Lung (tissue), 12 donors: ENCODE results near the gene ZNF550. TPM values are rescaled to one million over a fixed set of nuclear protein-coding genes. Genes with fewer than 3 reads are reported as not detected.

Experiments
- ATAC-seq: fragments of 200-7000 bp; cut with Tn5 transposase; one replicate; pipeline ENCODE4 v1.9.1; 2020; ENCODE audit warnings: moderate number of reproducible peaks; ENCODE audit not compliant: insufficient read depth, low FRiP score
- DNase-seq, 3 donors: peaks; one replicate each; pipeline ENCODE4 v3.0.0-alpha.2; 2013 to 2017
- H3K27ac ChIP-seq, 2 donors: one replicate each; pipeline ENCODE4 v1.5.1; 2013; ENCODE audit warnings: mild to moderate bottlenecking in 2 of 2, moderate library complexity in 2 of 2, control low read depth in 1 of 2, inconsistent platforms in 1 of 2, low read depth in 1 of 2, low read length in 1 of 2
- H3K27me3 ChIP-seq, 3 donors: one replicate each; pipeline ENCODE4 v1.5.1; 2013; ENCODE audit warnings: low read length in 2 of 3; ENCODE audit not compliant: control insufficient read depth in 3 of 3, insufficient read depth in 3 of 3
- H3K36me3 ChIP-seq, 4 donors: one replicate each; pipeline ENCODE4 v1.5.1; 2013; ENCODE audit warnings: low read length in 4 of 4, mild to moderate bottlenecking in 1 of 4, moderate library complexity in 1 of 4; ENCODE audit not compliant: control insufficient read depth in 4 of 4, insufficient read depth in 4 of 4
- H3K4me1 ChIP-seq, 5 donors: one replicate each; pipeline ENCODE4 v1.5.1; 2013; ENCODE audit warnings: low read length in 5 of 5, mild to moderate bottlenecking in 2 of 5, moderate library complexity in 1 of 5; ENCODE audit not compliant: control insufficient read depth in 5 of 5, insufficient read depth in 5 of 5
- H3K4me3 ChIP-seq: one replicate; pipeline ENCODE4 v1.5.1; 2013; ENCODE audit warnings: mild to moderate bottlenecking, control low read depth, moderate library complexity
- H3K9ac ChIP-seq, 2 donors: one replicate each; pipeline ENCODE4 v1.5.1; 2013; ENCODE audit warnings: low read length in 2 of 2, control low read depth in 1 of 2; ENCODE audit not compliant: insufficient read depth in 1 of 2
- H3K9me3 ChIP-seq, 4 donors: one replicate each; pipeline ENCODE4 v1.5.1; 2013; ENCODE audit warnings: low read length in 3 of 4, mild to moderate bottlenecking in 1 of 4, moderate library complexity in 1 of 4; ENCODE audit not compliant: control insufficient read depth in 4 of 4, insufficient read depth in 3 of 4
- WGBS, 2 donors: extraction: QIAGEN DNeasy Blood & Tissue Kit; methylation state at CpG; one replicate each; pipeline ENCODE4 v1.1.7; 2013; 5-methylcytosine and 5-hydroxymethylcytosine counted together
- polyA plus RNA-seq, 2 donors: library from polyadenylated mRNA; stranded (reverse); fragments of 200-250 nt; gene quantifications; one replicate each; pipeline ENCODE4 v1.2.1, GENCODE V29; 2013
- total RNA-seq, 2 donors: library from RNA; depleted of rRNA in 1 of 2; stranded (reverse); fragments of >200 nt in 1 of 2; gene quantifications; one replicate each; pipeline ENCODE4 v1.2.1, GENCODE V29; 2014 to 2021
- TF ChIP-seq, protein P1 (sequence below): IDR thresholded peaks from 2 replicates; pipeline ENCODE4 v1.5.1; 2012; ENCODE audit warnings: mild to moderate bottlenecking; ENCODE audit errors: control extremely low read depth, extremely low read depth
- donor health status: control.
- donor health status: control.
- donor health status: Bipolar disorder and iron deficiency.
- donor health status: healthy.
- donor health status: DM: yes; HTN: yes; CAD: no.

The ZNF550 gene
- total and polyA plus RNA-seq, 4 donors: 2.0 to 21.4 (median 5.7) TPM

DNA sequence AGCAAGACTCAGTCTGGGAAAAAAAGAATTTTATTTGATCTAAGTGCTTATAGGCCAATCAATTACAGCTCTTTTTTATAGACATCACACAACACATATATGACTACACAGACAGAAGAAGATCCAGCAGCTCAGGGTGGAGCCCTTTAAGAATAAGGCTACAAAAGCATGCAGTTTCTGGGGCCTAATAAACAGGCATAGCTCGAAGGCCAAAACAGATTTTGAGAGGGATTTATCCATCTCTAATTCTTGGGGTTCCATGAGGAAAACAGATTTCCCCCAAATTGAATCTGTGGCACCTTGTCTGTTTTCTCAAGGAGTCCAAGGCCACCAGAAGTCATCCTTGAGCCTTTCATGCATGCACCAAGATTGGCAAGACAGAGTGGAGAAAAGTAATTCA lies 3.9 kb upstream of the ZNF550 start:
- DNase-seq: no peak
- peaks cover 0 to 9% (median 4%) of the 10 kb centered on the region in 5 donors for H3K4me1 ChIP-seq
- H3K27ac ChIP-seq: no peak overlapping the region
- no peak overlapping the region for H3K4me3 ChIP-seq
- no peaks in the 10 kb centered on the region for H3K36me3 ChIP-seq
- no peaks in the 10 kb centered on the region for H3K27me3 ChIP-seq
- no peak for ATAC-seq
- no peak overlapping the region for H3K9ac ChIP-seq
- H3K9me3 ChIP-seq: peaks cover 4 to 50% (median 26%) of the 10 kb centered on the region in 4 donors
- 59 to 72% methylated on average over 1 of the region's 1 CpG for WGBS, 2 donors
- TF ChIP-seq, protein P1, sequence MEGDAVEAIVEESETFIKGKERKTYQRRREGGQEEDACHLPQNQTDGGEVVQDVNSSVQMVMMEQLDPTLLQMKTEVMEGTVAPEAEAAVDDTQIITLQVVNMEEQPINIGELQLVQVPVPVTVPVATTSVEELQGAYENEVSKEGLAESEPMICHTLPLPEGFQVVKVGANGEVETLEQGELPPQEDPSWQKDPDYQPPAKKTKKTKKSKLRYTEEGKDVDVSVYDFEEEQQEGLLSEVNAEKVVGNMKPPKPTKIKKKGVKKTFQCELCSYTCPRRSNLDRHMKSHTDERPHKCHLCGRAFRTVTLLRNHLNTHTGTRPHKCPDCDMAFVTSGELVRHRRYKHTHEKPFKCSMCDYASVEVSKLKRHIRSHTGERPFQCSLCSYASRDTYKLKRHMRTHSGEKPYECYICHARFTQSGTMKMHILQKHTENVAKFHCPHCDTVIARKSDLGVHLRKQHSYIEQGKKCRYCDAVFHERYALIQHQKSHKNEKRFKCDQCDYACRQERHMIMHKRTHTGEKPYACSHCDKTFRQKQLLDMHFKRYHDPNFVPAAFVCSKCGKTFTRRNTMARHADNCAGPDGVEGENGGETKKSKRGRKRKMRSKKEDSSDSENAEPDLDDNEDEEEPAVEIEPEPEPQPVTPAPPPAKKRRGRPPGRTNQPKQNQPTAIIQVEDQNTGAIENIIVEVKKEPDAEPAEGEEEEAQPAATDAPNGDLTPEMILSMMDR: no peak

DNA sequence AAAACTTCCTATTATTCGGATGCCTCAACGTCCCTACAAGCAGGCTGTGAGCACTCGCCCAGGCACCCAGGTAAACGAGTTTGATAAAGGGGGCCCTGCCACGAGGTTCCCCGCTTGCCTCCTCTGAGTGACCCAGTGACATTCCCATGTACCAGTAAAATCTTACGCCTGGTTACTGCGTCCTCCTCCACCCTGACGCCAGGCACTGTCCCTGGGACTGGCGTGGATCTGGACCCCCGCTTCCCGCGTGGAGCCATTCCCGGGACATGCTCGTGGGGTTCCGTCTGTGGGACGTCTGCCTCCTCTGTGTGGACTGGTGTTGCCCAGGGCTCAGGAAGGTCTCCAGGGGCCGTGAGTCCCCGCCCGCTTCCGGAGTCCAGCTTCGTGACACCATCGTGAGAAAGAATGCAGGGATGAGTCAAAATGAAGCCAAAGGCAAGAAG lies 407 bp upstream of the ZNF550 start:
- Histone ChIP-seq H3K9me3 (peaks cover 0 to 27% (median 12%) of the 10 kb centered on the region in 4 donors), H3K27ac (peak overlapping the region; percentile 37 to 82), H3K4me3 (peak overlapping the region; percentile 98), H3K4me1 (peaks cover 5 to 14% (median 12%) of the 10 kb centered on the region in 5 donors), H3K36me3 (peaks cover 8 to 14% (median 12%) of the 10 kb centered on the region in 4 donors), H3K27me3 (no peaks in the 10 kb centered on the region), H3K9ac (peak overlapping the region in 1 of 2 donors; percentile 83)
- TF ChIP-seq, protein P1: no peak
- peak; percentile 30 for ATAC-seq
- DNase-seq: peak in 2 of 3 donors; percentile 34 to 38
- 23 to 30% methylated on average over 23 of the region's 23 CpGs for WGBS, 2 donors

DNA sequence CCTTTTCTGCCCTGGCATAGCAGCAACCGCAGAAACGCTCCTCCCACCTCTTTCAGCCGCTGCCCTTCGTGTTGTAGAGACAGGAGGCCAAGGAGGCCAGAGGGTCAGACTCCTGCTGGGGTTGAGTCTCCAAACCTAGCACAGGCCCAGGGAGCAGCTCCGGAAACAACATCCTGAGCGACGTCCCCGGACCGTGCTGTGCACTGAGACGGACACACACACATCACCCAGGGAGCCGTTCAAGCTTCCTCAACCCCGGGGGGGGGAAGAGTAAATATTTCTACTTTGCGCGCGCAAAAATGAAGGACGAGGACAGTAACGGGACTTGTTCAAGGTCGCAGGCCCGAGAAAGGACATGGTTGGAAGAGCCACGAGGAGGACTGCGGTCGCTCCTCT lies 657 bp downstream of the ZNF550 start:
- TF ChIP-seq, protein P1: no peak
- Histone ChIP-seq H3K4me3 (peak overlapping the region; percentile 98), H3K27me3 (no peaks in the 10 kb centered on the region), H3K27ac (peak overlapping the region; percentile 59 to 67), H3K9ac (peak overlapping the region; percentile 59 to 83), H3K9me3 (peaks cover 0 to 22% (median 9%) of the 10 kb centered on the region in 4 donors), H3K36me3 (peaks cover 12 to 24% (median 20%) of the 10 kb centered on the region in 4 donors), H3K4me1 (peaks cover 5 to 14% (median 12%) of the 10 kb centered on the region in 5 donors)
- WGBS, 2 donors: 0 to 1% methylated on average over 22 of the region's 22 CpGs
- peak; percentile 16 to 24 (median 20) for DNase-seq
- ATAC-seq: no peak

DNA sequence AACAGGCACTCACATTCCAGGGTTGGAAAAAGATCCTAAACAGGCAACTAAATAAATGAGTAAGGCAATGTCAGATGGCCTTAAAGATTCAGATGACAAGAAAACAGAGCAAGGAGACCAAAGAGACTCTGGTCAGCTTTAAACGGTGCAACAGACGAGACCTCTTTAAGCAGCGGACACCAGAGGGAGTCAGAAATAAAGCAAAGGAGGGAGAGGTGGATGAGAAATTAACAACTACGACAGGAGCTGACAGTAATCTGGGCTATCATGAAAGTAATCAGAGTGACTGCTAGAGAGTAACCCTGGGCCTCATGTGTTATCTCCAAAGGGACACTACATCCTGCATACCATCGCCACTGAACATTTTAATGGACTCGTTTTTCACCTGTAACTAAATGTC lies 1.1 kb downstream of the ZNF550 start:
- ATAC-seq (no peak), DNase-seq (no peak)
- Histone ChIP-seq H3K27me3 (no peaks in the 10 kb centered on the region), H3K27ac (peak overlapping the region in 1 of 2 donors; percentile 67), H3K4me1 (peaks cover 5 to 14% (median 12%) of the 10 kb centered on the region in 5 donors), H3K9me3 (peaks cover 0 to 24% (median 6%) of the 10 kb centered on the region in 4 donors), H3K9ac (peak overlapping the region in 1 of 2 donors; percentile 83), H3K4me3 (no peak overlapping the region), H3K36me3 (peaks cover 16 to 29% (median 24%) of the 10 kb centered on the region in 4 donors)
- WGBS, 2 donors: 37 to 44% methylated on average over 6 of the region's 6 CpGs
- TF ChIP-seq, protein P1: no peak
